HG02798 (cell line): ENCODE measurements around the gene DNAI2.

Experiments used
- ATAC-seq: cut with Tn5 transposase; IDR thresholded peaks from one replicate; pipeline ENCODE4 v1.9.1; 2021; ENCODE audit warnings: mild to moderate bottlenecking; ENCODE audit not compliant: unreplicated experiment, poor library complexity

Gene DNAI2

DNA sequence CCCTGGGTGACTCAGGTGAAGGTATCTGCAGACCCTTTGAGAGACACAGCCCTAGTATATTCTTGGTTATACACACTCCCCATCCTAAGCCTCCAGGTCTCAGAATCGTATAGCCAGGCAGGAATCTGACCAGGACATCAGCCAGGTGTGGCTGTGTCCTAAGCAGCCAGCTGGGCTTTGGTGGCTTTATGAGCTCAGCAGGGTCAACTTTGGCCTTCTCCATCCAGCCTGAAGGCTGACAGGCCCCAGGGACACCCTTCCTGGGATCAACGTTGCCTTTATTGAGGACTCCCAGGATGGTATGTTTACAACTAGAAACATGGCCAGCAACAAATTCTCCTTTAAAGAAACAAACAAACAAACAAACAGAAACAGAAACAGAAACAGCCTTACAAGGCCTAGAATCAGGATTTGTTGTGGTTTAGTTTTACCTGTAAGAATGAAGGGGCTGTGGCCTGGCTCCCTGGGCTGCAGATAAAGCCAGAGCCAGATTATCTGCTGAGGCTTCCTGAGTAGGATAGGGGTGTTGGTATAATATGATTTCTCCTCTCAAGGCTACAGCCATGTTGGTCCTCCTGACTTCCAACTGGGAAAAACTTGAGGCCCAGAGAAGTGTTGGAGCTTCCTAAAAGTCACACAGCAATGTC is 60.5 kb downstream of the DNAI2 start:
- ATAC-seq = no peak

DNA sequence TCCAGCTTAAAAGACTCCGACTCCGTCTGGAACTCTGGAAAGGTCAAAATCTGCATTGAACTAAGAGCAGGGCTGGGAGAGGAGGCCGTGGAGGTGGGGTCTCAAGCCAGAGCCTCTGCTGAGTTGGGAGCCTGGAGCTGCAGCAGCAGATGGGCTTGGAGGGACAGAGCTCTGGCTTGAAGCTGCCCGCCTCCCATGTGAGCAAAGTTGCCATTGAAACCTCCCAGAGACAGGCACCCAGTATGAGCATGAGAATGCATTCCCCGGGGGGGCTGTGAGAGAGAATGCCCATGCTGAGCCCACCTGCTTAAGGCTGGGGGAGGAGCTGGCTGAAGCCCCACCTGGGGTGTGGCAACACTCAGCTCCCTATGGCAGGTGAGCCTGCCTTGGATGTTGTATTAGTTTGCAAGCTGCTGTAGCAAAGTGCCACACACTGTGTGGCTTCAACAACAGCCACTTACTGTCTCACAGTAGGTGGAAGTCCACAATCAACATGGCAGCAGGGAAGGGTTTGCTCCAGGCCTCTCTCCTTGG is 61.6 kb downstream of the DNAI2 start:
- no peak for ATAC-seq

DNA sequence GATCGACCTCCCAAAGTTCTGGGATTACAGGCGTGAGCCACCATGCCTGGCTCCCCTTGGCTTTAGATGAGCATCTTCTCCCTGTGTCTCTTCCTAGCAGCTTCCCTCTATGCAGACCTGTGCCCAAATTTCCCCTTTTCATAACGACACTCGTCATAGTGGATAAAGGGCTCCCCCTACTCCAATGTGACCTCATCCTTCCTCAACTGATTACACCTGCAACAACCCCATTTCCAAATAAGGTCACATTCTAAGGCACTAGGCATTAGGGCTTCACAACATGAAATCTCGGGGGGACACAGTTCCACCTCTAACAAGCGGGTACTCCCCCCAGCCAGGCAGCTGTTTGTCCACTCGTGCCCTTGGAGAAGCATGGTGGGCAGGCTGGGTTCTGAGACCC is 62.3 kb downstream of the DNAI2 start:
- ATAC-seq = no peak

DNA sequence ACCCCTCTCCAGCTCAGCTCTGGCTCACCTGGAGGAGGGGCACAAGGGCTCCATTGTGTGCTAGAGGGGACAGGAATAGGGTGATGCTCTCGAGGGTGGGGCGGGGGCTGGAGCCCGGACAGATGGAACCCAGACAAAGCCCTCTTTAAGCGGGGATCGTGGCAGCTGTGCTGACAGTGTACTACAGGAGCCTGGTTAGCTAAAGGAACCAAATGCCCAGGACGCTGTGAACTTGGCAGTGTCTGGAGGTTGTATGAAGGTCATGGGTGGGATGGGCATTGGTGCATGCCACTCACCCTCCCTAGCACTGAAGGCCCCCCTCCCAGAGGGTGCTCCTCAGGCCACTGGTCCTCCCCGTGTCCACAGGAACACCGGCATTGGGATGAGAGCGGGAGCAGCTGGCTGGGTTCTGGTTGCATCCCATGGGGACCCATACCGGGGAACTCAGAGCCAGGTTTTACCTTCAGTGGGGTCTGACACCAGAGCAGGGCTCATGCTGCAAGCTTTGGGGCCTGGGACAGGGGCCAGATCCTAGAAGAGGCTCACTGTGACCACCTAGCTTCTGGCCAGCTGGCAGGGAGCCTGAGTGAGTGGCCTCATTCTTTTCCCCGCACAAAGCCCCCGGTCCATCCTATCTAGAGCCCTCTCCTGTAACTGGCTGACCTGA is 63.9 kb downstream of the DNAI2 start:
- no peak for ATAC-seq

DNA sequence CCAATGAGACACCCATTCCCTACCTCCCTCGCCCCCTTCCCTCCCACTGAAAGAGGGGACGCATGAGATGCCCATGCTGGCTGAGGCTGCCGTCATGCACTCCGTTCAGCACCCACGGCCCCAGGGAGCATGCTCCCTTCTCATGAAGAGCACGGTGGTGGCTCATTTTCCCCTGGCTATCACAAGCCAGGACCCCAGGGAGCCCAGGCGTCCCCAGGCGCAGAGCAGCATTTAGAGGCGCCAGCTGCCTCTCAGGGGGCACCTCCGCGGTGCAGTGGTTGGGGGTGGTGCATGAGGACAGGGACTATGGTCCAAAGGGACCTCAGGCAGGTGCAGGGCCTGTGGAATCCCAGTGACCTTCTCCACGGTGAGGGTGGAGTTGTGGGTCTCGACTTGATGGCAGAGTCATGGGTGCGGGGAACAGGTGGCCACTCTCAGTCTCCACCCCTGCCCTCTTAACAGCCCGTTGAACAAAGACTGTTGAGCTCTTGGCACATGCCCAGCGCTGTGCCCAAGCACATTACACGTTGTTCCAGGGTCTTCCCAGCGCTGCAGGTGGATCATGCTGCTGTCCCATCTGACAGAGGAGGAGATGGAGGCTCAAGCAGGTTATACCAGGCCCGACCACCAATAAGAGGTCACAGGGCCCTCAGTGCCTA is 65.6 kb downstream of the DNAI2 start:
- ATAC-seq = no peak

DNA sequence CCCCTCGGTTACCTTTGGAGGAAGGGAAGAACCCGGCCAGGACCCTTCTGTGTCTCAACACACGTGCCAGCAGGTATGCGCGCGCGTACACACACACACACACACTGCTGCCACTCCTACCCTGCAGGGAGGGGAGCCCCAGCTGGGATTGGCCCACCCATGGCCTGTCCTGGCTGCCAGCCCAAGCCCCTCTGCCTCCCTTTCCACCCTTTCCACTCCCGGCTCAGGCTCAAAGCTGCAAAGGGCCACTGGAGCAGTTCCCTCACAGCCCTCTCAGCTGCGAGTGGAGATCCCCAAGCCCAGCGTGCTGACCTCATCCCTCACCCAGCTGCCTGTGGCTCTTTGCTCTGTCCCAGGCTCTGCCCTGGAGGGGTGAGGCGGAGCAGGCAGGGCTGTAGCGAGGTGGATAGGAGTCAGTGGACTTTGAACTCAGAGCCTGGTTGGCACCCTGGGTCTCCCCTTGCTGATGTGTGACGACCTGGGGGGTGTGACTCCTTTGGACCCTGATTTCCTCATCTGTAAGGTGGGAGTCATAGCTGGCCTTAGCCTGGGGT is 66.5 kb downstream of the DNAI2 start:
- no peak for ATAC-seq

DNA sequence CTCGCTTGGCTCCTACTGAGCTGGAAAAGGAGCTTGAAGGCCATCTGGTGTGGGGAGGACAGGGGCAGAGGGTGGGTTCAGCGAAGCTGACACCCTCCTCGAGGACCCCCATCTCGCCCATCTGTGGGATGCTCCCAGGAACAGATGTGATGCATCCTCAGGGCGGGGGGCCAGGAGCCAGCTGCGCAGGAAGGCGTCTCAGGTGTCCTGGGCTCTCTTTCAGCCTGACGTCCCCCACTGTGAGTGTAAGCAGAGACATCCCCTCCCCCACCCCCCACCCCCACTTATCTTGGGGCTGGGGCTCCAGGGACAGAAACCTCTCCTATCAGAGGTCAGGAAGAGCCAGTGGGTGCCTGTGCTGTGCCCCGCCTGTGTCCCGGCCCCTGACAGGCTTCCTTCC is 68.2 kb downstream of the DNAI2 start:
- no peak for ATAC-seq

DNA sequence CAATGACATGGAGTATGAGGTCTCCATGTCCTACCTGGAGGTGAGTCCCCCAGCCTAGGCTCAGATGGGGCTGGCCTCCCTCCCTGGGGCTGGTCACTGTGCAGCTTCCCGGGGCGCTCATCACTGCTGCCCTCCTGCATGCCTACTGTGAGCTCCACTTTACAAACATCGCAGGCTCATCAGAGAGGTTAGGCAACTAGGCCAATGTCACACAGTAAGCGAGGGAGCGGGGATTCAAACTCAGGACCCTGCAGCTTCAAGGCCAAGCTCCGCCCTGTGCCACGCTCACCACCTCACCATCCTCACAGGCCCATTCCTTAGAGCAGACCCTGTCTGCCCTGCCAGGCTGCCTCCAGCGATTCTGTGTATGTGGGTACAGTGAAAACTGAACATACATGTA is 69.1 kb downstream of the DNAI2 start:
- ATAC-seq = no peak

DNA sequence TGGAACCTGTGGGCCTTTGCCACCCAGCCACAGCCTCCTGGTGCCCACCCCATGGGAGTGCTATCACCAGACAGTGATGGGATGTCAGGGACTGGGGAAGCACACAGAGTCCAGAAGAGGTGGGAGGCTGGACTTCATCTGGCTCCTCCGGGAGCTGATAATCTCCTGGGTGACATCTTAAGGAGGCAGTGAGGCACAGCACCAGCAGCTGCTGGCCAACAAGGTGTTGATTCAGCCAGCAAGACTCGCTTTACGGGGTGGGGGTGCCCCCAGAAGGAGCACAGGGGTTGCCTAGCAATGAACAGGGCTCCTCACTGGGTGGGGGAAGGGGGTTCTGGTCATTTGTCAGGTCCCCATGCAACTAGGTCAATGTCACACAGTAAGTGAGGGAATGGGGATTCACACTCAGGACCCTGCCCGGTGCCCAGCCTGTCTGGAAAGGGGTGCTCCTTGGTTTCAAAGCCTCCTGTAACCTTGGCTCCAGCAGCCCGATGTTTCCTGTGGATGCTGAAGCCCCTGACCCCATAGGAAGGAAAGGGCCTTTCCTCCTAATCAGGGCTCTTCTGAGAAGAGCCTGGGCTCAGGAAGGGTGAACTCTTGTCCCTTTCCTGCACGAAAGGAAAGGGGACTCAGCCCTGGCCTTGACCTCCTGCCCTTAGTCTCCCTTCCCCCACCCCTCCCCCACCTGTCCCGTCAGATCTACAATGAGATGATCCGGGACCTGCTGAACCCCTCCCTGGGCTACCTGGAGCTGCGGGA is 69.7 kb downstream of the DNAI2 start:
- no peak for ATAC-seq

DNA sequence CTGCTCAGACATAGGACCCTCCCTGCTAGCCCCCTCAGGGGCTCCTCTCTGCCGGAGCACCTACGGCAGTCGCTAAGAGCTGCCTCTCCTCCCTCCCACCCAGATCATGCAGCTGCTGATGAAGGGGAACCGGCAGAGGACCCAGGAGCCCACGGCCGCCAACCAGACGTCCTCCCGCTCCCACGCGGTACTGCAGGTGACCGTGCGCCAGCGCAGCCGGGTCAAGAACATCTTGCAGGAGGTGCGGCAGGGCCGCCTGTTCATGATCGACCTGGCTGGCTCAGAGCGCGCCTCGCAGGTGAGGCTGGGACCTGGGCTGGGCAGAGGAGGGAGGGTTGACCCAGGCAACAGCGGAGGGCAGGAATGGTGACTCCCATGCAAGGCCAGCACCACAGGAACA is 70.6 kb downstream of the DNAI2 start:
- ATAC-seq = no peak

DNA sequence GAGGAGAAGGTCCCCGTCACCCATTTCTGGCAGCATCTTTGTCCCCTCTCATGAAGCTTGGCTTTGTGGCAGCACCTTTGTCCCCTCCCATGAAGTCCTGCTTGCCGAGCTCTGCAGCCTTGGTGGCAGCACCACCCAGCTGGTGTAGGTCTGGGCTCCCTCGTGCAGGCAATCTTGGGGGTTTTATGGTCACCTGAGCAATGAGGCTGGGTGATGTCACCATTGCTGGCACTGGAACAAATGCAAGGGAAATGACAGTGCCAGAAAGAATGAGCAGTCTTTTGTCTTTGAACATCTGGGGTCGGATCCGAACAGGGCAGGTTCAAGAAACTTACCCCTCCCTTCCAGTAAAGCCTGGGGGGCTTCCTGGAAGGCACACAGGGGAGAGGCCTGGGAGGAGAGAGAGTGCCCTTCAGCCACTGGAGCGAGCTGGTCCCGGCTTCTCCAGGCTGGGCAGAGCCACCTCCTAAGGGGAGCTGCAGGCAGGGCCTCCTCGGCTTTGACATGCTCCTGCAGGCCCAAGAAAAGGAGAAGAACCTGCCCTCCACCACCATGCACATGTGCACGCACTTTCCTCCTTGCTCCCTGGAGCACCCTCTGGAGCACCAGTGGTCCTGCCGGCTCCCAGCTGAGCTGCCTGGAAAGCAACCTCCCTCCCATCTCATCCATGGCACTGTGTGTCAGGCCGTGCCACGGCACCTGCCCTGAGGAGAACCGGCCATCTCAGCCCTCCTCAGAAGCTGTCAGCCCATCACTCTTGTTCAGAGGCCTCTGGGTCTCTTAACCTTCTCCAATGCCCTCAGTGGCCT is 71.6 kb downstream of the DNAI2 start:
- ATAC-seq = no peak

DNA sequence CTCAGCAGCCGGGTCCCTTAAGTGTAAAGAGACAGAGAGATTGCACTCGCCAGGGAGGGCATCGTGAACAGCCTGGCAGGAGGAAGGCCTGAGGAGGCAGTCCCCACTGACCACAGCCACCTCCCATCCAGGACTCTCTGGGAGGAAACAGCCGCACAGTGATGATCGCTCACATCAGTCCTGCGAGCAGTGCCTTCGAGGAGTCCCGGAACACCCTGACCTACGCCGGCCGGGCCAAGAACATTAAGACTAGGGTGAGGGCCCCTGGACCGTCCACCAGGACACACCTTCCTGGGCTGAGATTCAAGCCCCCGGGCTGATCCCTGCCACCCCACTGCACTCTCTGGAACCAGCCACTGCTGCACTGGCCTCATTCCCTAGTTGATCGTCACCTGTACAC is 73.6 kb downstream of the DNAI2 start:
- no peak for ATAC-seq

DNA sequence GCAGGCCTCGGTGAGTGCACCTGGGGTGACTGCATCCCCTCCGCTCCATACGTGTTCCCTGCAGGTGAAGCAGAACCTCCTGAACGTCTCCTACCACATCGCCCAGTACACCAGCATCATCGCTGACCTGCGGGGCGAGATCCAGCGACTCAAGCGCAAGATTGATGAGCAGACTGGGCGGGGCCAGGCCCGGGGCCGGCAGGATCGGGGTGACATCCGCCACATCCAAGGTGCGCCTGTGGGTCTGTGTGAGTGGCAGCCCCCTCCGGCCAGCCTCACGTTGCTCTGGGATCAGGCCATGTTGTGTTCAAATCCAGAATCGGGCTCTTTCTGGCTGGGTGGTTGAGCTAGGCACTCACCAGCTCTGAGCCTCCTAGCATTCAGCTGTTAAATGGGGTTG is 75.1 kb downstream of the DNAI2 start:
- no peak for ATAC-seq

DNA sequence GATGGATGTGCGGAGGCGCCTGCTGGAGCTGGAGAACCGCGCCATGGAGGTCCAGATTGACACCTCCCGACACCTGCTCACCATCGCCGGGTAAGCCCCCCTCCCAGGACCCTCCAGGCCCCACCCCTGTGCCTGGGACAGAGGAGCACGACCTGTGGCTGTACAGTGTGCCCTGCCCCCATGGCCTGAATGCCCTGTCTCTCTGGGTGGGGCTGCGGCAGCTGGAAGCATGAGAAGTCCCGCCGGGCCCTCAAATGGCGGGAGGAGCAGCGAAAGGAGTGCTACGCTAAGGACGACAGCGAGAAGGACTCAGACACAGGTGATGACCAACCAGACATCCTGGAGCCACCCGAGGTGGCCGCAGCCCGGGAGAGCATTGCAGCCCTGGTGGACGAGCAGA is 76.5 kb downstream of the DNAI2 start:
- no peak for ATAC-seq

DNA sequence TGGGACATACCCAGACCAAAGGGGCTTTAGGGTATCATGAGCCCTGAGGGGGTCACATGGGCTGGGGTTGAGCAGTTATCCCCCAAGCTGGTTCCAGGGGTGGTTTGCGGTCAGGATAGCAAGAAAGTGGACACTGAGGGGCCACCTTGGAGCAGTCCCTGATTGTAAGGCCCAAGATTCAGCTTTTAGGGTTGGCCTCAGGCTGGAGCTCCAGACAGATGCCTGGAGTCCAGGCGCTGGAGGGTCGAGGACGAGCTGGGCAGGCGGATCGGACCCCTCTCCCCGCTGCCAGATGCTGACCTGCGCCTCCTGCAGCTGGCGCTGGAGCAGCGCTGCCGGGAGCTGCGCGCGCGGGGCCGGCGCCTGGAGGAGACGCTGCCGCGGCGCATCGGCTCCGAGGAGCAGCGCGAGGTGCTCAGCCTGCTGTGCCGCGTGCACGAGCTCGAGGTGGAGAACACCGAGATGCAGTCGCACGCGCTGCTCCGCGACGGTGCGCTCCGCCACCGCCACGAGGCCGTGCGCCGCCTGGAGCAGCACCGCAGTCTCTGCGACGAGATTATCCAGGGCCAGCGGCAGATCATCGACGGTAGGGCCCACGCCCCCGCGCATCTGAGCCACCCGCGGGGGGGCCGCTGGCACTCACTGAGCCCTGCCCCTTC is 77.6 kb downstream of the DNAI2 start:
- ATAC-seq = no peak

DNA sequence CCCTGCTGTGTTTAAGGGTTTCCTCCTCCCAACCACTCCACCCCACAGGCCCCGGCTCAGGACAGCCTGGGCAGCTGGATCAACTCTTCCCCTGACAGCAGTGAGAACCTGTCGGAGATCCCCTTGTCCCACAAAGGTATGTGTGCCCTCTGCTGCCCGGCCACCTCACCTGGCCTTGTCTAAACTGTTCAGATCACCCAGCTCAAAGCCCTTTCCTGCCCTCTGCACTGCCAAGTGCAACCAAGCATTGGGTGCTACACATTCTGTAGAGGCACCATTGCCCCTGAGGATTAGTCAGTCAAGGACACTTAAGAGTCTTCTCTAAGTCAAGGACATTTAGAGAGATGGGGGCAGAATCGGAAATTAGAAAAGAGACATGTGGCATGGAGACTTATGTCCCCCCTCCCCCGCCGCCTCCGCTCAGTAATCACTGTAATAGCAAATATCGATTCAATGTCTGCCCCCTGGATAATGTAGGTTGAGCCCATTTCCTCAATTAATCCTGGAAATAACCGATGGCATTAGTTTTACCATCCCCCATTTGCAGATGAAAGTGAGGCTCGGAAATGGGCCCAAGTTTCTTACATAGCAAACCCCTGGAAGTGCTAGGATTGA is 79.5 kb downstream of the DNAI2 start:
- ATAC-seq = no peak

DNA sequence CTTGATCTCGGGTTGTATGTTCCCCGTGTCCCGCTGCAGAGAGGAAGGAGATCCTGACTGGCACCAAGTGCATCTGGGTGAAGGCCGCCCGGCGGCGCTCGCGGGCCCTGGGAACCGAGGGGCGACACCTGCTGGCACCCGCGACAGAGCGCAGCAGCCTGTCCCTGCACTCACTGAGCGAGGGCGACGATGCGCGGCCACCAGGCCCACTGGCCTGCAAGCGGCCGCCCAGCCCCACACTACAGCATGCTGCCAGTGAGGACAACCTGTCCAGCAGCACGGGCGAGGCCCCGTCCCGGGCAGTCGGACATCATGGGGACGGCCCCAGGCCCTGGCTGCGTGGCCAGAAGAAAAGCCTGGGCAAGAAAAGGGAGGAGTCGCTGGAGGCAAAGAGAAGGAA is 80.1 kb downstream of the DNAI2 start:
- ATAC-seq = no peak

DNA sequence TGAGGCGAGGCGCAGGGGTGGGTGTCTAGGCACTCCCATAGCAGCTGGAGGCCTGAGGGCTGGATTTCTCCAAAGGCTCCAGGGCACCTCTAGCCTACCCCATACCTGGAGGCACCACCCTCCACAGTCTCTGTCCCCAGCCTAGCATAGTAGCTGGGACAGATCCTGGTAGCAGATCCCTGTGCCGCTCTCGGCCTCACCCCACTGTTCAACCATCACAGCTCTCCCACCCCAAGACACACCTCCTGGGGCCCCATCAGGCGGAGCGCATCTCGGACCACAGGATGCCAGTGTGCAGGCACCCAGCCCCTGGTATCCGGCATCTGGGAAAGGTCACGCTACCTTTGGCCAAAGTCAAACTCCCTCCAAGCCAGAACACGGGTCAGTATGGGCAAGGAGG is 80.5 kb downstream of the DNAI2 start:
- ATAC-seq = no peak

DNA sequence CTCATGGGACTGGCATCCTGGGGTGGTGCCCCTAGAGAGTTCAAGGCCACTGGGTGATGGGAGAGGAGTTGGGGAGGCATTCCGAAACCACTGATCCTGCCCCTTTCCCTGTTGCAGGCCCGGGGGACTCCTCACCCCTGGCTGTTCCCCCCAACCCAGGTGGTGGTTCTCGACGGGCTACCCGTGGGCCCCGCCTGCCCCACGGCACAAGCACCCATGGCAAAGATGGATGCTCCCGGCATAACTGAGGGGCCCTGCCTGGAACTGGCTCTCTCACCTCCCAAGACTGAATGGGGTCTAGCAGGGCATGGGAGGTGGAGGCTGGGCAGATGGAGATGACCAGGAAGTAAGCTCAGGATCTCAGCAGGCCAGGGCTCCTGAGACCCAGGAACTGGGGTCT is 81.0 kb downstream of the DNAI2 start:
- no peak for ATAC-seq
